Loucy (cell line): ENCODE data around the gene TENM3.

Experiments
- H2AFZ ChIP-seq: fragments of 200-600 bp; sonication (generic); 2 replicates; pipeline ENCODE4 v1.6.0; 2016; ENCODE audit warnings: antibody characterized with exemption, mild to moderate bottlenecking, low read length, moderate library complexity
- H3F3A ChIP-seq: fragments of 200-600 bp; 2 replicates; pipeline ENCODE4 v1.6.0; 2016; ENCODE audit warnings: antibody characterized with exemption, low read depth, mild to moderate bottlenecking
- H3K27me3 ChIP-seq: fragments of 200-600 bp; sonication (generic); 2 replicates; pipeline ENCODE4 v1.6.1; 2014; ENCODE audit warnings: low read length, mild to moderate bottlenecking; ENCODE audit not compliant: insufficient read depth, poor library complexity, severe bottlenecking
- H3K36me3 ChIP-seq: fragments of 200-600 bp; sonication (generic); 2 replicates; pipeline ENCODE4 v1.6.1; 2016; ENCODE audit warnings: low read length; ENCODE audit not compliant: insufficient read depth
- H3K4me1 ChIP-seq: fragments of 200-600 bp; sonication (generic); 2 replicates; pipeline ENCODE4 v1.5.1; 2014; ENCODE audit warnings: low read length, mild to moderate bottlenecking; ENCODE audit not compliant: insufficient read depth, poor library complexity, severe bottlenecking
- H3K4me2 ChIP-seq: fragments of 200-600 bp; sonication (generic); 2 replicates; pipeline ENCODE4 v1.6.0; 2014; ENCODE audit warnings: antibody characterized with exemption, low read length, low read depth, mild to moderate bottlenecking; ENCODE audit not compliant: poor library complexity, severe bottlenecking
- H3K4me3 ChIP-seq: fragments of 200-600 bp; sonication (generic); 2 replicates; pipeline ENCODE4 v1.5.1; 2014; ENCODE audit warnings: low read length, mild to moderate bottlenecking, mixed read lengths; ENCODE audit not compliant: poor library complexity, severe bottlenecking
- H3K79me2 ChIP-seq: fragments of 200-600 bp; sonication (generic); 2 replicates; pipeline ENCODE4 v1.6.1; 2014; ENCODE audit warnings: low read length; ENCODE audit not compliant: insufficient read depth
- H3K9ac ChIP-seq: fragments of 200-600 bp; sonication (generic); 2 replicates; pipeline ENCODE4 v1.6.0; 2014; ENCODE audit warnings: mild to moderate bottlenecking, low read depth, low read length, moderate library complexity; ENCODE audit not compliant: poor library complexity, severe bottlenecking
- H3K9me2 ChIP-seq: fragments of 200-600 bp; sonication (generic); replicated peaks from 2 replicates; pipeline ENCODE4 v1.6.1; 2016; ENCODE audit warnings: low read depth, low read length, mixed read lengths
- H3K9me3 ChIP-seq: fragments of 200-600 bp; sonication (generic); 2 replicates; pipeline ENCODE4 v1.6.1; 2014; ENCODE audit warnings: mild to moderate bottlenecking, antibody characterized with exemption, low read length, low read depth; ENCODE audit not compliant: insufficient read depth
- H4K20me1 ChIP-seq: fragments of 200-600 bp; sonication (generic); 2 replicates; pipeline ENCODE4 v1.6.0; 2014; ENCODE audit warnings: antibody characterized with exemption, low read length, mild to moderate bottlenecking; ENCODE audit not compliant: insufficient read depth, poor library complexity, severe bottlenecking
- CTCF ChIP-seq: fragments of 200-600 bp; sonication (generic); conservative IDR thresholded peaks from 2 replicates; pipeline ENCODE4 v1.5.1; 2014; ENCODE audit warnings: mild to moderate bottlenecking, antibody characterized with exemption, low read length
- EZH2phosphoT487 ChIP-seq: fragments of 200-600 bp; IDR thresholded peaks from 2 replicates; pipeline ENCODE4 v1.6.1; 2018; ENCODE audit warnings: antibody characterized with exemption, mild to moderate bottlenecking, moderate library complexity, borderline replicate concordance

TENM3 gene

GRCh38 chr4:182585321-182585720 is 342.1 kb downstream of the TENM3 start:
- Histone ChIP-seq H3K4me1 (no peaks in the 10 kb centered on the region), H3K9me3 (no peaks in the 10 kb centered on the region), H3F3A (no peaks in the 10 kb centered on the region), H4K20me1 (no peaks in the 10 kb centered on the region), H3K4me3 (no peak overlapping the region), H2AFZ (no peak overlapping the region), H3K36me3 (no peaks in the 10 kb centered on the region), H3K9ac (no peak overlapping the region), H3K27me3 (no peaks in the 10 kb centered on the region), H3K79me2 (no peaks in the 10 kb centered on the region), H3K4me2 (no peak overlapping the region), H3K9me2 (no peaks in the 10 kb centered on the region; the same call in 1 of the 2 replicates)
- no peak for TF ChIP-seq EZH2phosphoT487
- TF ChIP-seq CTCF: no peak

DNA sequence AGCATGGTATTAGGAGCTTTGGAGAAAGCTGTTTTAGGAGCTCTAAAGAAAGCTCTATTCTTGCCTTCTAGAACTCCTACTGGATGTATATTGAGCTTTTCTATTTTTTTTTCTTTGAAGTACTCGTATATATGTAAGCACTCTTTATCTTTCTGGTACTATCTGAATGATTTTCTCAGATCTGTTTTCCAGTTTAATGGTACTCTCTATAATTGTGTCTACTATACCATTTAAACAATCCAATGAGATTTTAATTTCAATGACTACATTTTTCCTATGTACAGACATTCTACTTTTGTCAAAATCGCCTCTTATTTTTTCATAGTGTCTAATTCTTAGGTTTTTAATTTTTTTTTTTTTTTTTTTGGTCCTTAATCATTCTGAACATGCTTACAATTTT is 345.9 kb downstream of the TENM3 start:
- Histone ChIP-seq H3K27me3 (no peaks in the 10 kb centered on the region), H3K9me3 (no peaks in the 10 kb centered on the region), H3K4me1 (no peaks in the 10 kb centered on the region), H3K9me2 (no peaks in the 10 kb centered on the region), H3K9ac (no peak overlapping the region), H4K20me1 (no peaks in the 10 kb centered on the region), H3K36me3 (no peaks in the 10 kb centered on the region), H2AFZ (no peak overlapping the region), H3K4me2 (no peak overlapping the region), H3K4me3 (no peak overlapping the region), H3F3A (no peaks in the 10 kb centered on the region), H3K79me2 (no peaks in the 10 kb centered on the region)
- TF ChIP-seq EZH2phosphoT487: no peak
- TF ChIP-seq CTCF: no peak

DNA sequence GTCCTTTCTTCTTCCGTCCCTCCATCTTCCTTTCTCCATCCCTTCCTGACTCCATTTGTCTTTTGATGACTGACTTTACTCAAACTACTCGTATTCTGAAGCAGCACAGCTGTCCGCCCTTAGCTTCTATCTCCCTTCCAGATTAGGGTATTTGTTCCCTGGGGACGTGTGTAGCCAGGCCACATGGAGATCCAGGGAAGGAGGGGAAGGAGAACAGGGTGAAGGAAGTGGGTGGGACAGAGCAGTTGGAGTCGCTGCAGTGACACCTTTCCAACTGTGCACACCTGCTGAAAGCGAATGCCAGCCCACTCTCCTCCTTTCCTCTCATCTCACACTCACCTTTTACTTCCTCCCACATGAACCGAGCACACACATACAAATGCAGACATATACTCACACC is 350.2 kb downstream of the TENM3 start:
- Histone ChIP-seq H3K9ac (no peak overlapping the region), H3K36me3 (no peaks in the 10 kb centered on the region), H3K9me3 (no peaks in the 10 kb centered on the region), H3K4me1 (no peaks in the 10 kb centered on the region), H3F3A (no peaks in the 10 kb centered on the region), H3K4me2 (no peak overlapping the region), H2AFZ (no peak overlapping the region), H3K27me3 (no peaks in the 10 kb centered on the region), H4K20me1 (no peaks in the 10 kb centered on the region), H3K9me2 (no peaks in the 10 kb centered on the region), H3K79me2 (no peaks in the 10 kb centered on the region), H3K4me3 (no peak overlapping the region)
- TF ChIP-seq EZH2phosphoT487 (no peak), CTCF (no peak)
